Astrocyte of the spinal cord (primary cell): ENCODE measurements around the gene RECQL5.
A peak's percentile ranks its signal among the peaks of the same experiment; 100 is the strongest.

ENCODE experiments used
- DNase-seq: peaks from one replicate; pipeline ENCODE4 v3.0.0; 2011; ENCODE audit warnings: low read depth, low spot score
- H3K4me3 ChIP-seq: 2 replicates; pipeline ENCODE4 v1.5.1; 2011; ENCODE audit warnings: low read depth, mild to moderate bottlenecking, low read length, moderate library complexity
- in situ Hi-C: cut with HindIII; loops from 2 replicates; pipeline ENCODE4 v1.10.0; 2017; ENCODE audit warnings: low sequenced_read_pairs
- TF ChIP-seq, protein P1 (sequence below): IDR thresholded peaks from 2 replicates; pipeline ENCODE4 v1.5.1; 2012; ENCODE audit warnings: low read depth, mild to moderate bottlenecking, low read length, inconsistent platforms

Gene RECQL5

DNA sequence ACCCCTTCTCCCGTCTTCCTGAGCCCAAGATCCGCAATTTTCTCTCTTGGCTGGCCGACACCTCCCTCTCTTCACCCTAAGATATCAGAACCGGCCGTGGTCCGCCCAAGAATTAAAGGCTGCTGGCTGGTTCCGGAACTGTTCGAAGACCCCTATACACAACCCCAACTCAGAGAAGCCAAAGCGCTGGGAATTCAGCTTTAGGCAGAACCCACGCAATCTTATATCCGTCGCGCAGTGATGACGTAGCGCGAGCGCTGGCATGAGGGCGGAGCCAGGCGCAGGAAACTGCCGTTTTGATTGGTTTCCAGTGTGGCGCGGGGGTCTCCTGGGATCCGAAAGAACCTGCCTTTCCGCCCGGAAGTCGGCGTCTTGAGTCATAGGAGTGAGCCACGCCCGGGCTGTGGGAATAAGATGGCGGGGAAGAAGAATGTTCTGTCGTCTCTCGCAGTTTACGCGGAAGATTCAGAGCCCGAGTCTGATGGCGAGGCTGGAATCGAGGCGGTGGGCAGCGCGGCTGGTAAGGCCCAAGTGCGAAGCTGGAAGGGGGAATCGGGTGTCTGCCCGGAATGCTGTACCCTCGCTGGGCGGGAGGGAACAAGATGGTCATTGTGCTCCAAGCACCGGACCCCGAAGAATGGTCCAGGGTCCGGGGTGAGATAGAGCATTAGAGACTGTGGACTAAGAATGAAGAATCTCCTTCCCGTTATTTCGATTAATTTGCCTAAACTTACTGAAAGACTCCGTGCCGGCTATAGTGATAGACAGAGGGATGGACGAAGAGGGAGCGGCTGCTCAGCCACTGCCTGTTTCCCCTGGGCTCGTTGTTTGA, at the start of gene RECQL5, which contains the start of gene SAP30BP:
Gene RECQL5 (minus strand): TSS at position 196 of the 832 bp plus-strand sequence. CDS start 597 bp downstream, outside the sequence.
Gene SAP30BP (plus strand): TSS at position 380 of the 832 bp plus-strand sequence. CDS start 35 bp downstream, at position 415.
- TF ChIP-seq, protein P1, sequence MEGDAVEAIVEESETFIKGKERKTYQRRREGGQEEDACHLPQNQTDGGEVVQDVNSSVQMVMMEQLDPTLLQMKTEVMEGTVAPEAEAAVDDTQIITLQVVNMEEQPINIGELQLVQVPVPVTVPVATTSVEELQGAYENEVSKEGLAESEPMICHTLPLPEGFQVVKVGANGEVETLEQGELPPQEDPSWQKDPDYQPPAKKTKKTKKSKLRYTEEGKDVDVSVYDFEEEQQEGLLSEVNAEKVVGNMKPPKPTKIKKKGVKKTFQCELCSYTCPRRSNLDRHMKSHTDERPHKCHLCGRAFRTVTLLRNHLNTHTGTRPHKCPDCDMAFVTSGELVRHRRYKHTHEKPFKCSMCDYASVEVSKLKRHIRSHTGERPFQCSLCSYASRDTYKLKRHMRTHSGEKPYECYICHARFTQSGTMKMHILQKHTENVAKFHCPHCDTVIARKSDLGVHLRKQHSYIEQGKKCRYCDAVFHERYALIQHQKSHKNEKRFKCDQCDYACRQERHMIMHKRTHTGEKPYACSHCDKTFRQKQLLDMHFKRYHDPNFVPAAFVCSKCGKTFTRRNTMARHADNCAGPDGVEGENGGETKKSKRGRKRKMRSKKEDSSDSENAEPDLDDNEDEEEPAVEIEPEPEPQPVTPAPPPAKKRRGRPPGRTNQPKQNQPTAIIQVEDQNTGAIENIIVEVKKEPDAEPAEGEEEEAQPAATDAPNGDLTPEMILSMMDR = no peak
- peak; percentile 99 for DNase-seq
- peak within 1 kb of the TSS; percentile 100 for H3K4me3 ChIP-seq
- in situ Hi-C loops = no loop called here

DNA sequence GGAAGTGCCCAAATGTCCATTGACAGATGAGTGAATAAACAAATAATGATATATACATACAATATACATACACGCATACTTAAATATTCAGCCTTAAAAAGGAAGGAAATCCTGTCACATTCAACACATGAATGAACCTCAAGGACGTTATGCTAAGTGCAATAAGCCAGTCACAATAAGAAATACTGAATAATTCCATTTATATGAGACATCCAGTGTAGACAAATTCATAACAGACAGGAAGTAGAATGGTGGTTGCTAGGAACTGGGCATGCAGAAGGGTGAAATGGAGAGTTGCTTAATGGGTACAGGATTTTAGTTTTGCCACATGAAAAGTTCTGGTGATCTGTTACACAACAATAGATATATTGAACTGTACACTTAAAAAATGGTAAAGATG, 45.5 kb upstream of the RECQL5 start:
- no peak overlapping the region for H3K4me3 ChIP-seq
- TF ChIP-seq, protein P1 = no peak
- no peak for DNase-seq
- in situ Hi-C loops = no loop called here

DNA sequence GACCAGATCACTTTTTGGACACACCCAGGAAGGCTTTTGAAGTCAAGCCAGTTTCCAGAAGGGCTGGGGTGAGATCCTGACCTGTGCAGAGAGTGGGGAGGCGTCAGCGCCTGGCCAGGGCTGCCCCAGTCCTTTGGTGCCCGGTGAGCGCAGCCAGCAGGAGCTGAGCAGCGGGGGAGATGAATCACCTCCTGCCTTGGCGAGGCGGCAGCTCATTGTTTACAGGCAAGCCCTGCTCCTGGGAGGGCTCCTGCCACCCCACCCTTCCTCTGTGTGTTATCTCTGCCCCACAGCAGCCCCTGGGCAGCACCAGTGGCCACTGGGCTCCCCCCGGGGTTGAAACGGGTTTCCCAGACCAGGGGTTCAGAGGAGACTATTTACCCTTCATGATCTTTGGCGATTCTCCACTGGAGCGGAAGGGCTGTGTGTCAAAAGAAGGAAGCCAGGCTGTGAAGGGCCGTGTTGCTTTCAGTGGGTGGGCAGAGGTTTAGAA, 40.2 kb upstream of the RECQL5 start:
- H3K4me3 ChIP-seq = no peak overlapping the region
- in situ Hi-C loops = no loop called here
- peak; percentile 71 for DNase-seq
- TF ChIP-seq, protein P1 = no peak

DNA sequence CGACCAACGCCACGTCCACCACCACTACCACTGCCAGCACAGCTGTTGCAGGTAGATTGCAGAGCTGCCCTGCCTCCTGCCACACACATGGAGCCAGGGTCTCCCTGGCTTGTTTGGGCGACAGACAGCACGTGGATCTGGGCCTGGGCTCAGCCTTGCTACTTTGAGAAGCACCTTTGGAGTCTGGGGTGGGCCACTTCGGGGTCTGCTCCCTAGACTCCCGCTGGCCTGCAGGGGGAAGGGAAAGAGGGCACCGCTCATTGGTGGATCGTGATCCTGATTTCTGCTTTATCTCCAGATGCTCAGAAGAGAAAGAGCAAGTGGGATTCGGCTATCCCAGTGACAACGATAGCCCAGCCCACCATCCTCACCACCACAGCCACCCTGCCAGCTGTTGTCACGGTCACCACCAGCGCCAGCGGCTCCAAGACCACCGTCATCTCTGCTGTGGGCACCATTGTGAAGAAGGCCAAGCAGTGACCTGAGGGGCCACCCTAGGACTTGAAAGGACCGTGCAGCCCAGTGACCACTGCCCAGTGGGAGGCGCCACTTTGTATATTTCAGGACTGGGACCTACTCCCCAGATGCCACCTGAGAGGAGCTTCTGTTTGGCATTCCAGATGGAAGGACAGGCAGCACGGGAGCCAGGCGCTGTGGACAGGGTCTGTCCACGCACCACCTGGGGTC, 39.2 kb upstream of the RECQL5 start:
- DNase-seq = no peak
- TF ChIP-seq, protein P1 = no peak
- in situ Hi-C loops = no loop called here
- no peak overlapping the region for H3K4me3 ChIP-seq

DNA sequence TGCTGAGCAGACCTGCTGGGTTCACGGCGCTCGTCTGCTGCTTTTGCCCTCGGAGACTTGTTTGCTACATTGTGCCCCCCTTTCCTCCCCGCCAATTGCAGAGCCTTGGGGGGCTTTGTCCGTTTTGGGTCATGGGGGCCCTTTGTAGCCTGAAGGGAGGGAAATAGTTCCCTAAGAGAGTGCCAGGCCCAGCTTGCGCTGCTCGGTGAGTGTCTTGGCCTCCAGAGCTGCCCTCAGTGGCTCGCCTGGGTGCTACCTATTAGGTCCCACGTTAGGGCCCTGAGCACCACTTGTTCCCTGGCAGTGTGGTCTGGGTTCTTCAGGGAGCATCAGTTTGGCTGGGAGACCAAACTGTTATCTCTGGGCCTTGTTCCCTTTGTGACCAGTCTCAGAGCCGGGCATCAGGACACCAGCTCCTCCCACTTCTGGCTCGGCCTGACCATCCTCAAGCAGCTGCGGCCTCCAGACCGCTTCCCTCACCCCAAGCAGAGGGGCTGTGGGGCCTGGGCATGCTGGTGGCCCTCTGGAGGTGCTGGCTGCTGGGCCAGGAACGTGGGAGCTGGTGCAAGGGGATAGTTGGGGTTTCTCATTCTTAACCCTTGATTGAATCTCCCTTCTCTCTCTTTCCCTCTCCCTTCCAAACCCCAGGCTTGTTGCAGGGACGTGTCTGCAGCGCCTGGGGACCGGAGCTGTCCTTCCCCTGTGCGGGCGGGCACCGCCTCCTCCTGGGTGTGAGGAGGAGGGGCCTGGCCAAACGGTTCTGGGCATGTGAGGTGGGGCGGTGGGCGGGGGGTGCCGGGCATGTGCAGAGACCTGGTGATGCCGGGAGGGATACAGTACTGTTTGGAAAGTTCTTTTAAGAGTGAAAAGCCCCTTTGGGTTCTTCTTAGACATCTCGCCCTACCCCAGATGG, 38.3 kb upstream of the RECQL5 start:
- TF ChIP-seq, protein P1 = no peak
- no peak for DNase-seq
- H3K4me3 ChIP-seq = no peak overlapping the region
- in situ Hi-C loops = no loop called here

DNA sequence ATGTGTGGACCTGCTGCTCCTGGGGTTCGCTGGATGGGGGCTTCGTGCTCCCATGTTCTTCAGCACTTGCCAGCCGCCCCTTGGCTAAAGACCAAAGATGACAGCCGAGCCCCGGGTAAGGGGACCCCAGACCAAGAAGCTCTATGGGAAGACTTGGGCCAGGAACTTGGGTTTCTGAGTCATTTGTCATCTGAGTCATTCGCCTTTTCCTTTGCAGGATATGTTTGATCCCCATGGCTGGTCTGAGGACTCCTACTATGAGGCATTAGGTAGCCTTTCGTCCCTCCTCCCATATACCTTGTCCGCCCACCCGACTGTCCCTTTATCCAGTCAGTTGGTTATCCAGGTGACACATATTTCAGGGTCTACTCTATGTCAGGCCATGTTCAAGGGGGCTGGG, 36.6 kb upstream of the RECQL5 start:
- no peak overlapping the region for H3K4me3 ChIP-seq
- no peak for DNase-seq
- in situ Hi-C loops = no loop called here
- TF ChIP-seq, protein P1 = no peak
